ENCODE results near the gene MARVELD1.
"Not testable (repeated sequence)": the region's sequence is repeated elsewhere in the genome, so short reads cannot be mapped to it uniquely, and the experiment has no call there.

MARVELD1 gene

DNA sequence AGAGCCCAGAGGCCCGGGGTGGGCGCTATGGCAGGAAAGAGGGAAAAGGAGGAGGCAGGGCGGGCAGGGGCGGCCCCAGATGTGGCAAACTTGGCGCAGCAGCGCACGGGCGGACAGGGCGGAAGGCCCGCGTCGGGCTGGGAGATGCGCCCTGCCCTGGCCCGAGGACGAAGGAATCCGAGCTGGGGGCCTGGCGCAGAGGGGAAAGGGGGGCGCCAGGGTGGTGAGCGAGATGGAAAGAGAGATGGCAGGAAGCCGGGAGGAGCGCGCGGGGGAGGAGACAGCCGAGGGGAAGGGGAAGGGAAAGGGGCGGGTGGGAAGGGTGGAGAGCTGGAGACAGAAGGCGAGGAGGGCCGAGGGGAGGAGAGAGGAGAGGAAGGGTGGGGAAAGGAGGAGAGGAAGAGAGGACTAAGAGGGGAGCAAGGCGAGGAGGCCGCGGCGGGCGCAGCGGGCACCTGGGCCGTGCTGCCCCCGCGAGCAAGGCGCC, at the start of gene MARVELD1:
TSS of gene MARVELD1 (plus strand) at position 392 of the 487 bp plus-strand sequence. CDS start 147 bp downstream, outside the sequence.
- no peak for DNase-seq (ENCODE audit: low read depth)

GRCh38 chr10:97664282-97664850, 49.2 kb upstream of the MARVELD1 start:
- no peak for DNase-seq (ENCODE audit: low read depth)

DNA sequence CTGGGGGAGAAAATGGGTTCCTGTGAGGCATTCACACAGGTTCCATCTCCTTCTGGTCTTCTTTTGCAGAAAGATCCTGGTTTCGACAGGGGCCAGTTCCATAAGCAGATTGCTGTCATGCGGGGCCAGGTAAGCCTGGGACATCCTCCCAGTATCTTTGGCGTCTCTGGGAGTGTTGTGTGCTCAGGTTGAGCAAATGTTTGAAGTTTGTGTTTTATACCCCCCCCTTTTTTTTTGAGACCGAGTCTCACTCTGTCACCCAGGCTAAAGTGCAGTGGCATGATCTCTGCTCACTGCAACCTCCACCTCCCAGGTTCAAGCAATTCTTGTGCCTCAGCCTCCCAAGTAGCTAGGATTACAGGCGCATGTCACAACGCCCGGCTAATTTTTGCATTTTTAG, 46.5 kb upstream of the MARVELD1 start:
- no peak for DNase-seq (ENCODE audit: low read depth)

GRCh38 chr10:97667463-97667862, 46.1 kb upstream of the MARVELD1 start:
- no peak for DNase-seq (ENCODE audit: low read depth)

- DNase-seq (ENCODE audit: low read depth), result no peak
Measured at GRCh38 chr10:97669571-97669970, 44.0 kb upstream of the MARVELD1 start.

GRCh38 chr10:97673736-97674525, 39.6 kb upstream of the MARVELD1 start:
- no peak for DNase-seq (ENCODE audit: low read depth)

DNA sequence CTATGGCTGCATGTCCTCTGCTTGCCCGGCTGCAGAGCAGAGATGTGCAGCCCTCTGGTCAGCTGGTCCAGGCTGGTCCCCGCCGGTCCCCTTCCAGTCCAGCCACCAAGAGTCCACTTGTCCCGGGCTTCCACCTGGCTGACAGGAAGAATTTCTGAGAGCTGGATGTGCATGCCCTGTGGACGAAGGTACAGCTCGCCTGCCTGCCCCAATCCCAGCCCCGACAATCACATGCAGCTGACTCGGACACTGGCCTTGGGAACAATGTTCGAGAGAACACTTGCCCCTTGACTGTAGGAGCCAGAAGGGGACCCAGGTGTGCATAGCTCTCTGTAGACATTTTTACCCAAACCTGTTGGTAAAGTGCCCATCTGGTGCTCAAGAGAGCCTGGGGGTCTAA, 38.3 kb upstream of the MARVELD1 start:
- no peak for DNase-seq (ENCODE audit: low read depth)

DNA sequence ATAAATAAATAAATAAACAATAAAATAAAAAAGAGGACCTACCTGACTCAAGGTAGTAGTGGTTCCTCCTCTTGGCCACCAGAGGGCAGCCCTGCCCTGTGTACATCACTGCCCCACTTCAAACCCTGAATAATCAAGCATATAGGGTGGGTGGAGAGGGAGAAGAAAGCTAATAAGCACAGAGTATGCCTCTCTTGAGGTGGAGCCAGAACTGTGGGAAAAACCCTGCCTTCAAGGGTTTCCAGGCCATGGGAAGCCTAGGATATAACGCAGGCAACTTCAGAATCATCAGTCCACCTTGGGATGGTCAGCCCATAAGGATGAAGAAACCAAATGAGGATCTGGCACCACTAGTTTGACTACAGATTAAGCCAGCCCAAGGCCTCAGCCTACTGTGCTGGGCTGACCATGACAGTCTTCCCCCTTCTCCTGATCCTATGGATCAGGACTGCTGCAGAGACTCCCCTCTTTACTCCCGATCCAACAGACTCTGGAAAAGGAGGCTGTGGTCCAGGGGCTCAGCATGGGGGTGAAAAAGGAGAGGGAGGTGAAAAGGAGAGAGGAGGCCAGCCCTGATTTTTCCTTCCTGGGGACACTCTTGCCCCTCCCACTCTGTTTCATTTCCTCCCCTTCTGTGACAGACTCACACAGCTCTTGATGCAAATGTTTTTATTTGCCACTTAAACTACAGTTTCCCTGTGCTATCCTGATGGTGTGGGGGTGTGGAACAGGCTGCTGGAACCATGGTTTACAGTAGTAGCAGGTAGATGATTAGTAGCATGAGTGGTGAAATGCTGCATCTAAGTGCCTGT, 36.6 kb upstream of the MARVELD1 start:
- peak; percentile 12 for DNase-seq (ENCODE audit: low read depth)

- no peak for DNase-seq (ENCODE audit: low read depth)
Measured at GRCh38 chr10:97679594-97679993, 33.9 kb upstream of the MARVELD1 start.

DNA sequence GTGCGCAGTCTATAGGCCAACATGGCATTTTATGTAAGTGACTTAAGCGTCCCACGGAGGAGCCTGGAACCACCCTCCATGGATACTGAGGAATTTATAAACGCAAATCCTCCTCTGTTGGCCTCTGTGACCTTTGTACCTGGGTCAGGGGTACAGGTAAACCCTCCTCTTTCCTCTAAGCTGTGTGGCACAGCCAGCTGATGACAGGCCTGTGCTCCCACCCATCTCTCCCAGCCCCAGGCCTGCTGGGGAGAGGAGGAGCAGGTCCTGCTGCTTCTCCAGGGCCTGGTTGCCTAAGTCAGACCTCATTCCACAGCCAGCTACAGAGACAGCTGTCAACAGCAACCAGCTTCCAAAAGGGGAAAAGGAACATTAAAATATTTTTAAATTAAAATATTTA, 31.5 kb upstream of the MARVELD1 start:
- DNase-seq (ENCODE audit: low read depth), result no peak

- DNase-seq (ENCODE audit: low read depth), result no peak
Measured at GRCh38 chr10:97683556-97684367, 29.8 kb upstream of the MARVELD1 start.

DNA sequence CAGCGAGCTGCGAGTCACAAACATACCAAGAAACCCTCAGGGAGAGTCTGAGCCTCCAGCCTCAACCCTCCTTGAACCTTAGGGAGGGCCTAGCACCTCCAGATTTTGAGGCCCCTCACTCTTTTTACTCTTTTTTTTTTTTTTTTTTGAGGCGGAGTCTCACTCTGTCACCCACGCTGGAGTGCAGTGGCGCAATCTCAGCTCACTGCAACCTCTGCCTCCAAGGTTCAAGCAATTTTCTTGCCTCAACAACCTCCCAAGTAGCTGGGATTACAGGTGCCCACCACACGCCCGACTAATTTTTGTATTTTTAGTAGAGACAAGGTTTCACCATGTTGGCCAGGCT, 29.2 kb upstream of the MARVELD1 start:
- not testable (repeated sequence) for DNase-seq (ENCODE audit: low read depth)

GRCh38 chr10:97684866-97685394, 28.6 kb upstream of the MARVELD1 start:
- no peak for DNase-seq (ENCODE audit: low read depth)

GRCh38 chr10:97685395-97685958, 28.1 kb upstream of the MARVELD1 start:
- DNase-seq (ENCODE audit: low read depth), result no peak

DNA sequence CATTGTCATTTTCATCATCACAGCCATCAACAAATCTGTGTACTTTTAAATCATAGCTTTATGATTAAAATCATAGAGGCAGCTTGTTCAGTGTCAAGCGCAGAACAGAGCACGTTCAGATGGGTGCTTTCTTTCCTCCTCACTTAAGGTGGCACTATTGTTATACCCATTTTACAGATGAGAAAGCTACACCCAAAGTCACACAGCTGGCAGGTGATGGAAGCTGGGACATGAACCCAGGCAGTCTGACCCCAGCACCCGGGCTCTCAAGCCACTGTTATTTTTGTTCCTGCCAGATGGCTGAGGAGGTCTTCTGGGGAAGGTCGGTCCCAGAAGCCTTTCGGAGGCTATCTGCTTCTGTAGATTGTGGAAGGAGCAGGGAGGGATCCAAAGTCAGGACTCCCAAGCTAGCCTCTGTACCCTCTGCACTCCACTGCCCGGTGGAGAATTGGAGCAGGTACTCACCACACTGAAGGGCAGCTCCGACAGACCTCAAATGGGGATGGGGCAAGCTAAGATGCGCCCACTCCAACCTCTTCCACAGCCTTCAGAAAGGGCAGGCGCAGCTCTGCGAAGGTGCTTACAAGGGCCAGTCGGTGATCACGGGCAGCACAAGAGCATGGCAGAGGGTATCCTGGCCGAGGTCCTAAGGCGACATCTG, 27.1 kb upstream of the MARVELD1 start:
- no peak for DNase-seq (ENCODE audit: low read depth)

DNA sequence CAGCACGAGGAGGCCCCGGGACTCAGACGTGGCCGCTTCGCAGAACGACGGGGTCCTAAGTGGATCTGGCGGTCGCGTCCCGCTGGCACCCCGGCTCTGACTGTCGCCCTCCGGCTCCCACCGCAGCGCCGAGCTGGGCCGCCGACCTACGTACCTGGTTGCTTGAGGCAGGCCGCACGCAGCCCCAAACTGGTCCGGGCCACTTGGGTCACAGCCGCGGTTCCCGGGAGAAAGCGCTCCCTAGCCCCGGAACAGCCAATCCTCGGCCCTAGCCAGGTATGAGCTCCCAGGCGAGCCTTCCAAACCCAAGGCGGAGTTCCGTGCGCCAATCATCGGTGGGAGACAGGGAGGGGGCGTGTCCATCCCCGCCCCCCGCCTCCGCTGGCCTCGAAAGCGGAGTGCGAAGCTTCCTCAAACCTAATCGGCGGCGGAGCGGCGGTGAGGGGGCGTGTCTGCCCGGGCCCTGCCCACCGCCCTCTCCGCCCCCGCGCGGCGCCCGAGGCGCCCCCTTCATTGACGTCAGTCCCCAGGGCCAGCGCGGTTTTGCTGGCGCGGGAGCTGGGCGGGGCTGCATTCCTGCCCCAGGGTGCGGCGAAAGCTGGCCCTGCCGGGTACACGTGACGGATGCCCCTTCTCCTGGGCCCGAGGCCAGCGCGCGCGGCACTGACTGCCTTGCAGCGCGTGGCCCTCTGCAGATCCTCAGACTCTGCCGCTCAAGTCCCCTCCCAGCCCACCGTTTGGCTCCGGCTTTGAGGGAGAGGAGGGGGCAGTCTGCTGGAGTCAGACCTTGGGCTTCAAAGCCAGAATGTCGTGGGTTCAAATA, 26.4 kb upstream of the MARVELD1 start, which contains the start of gene AVPI1:
TSS of gene AVPI1 (minus strand) at position 280 of the 823 bp plus-strand sequence. CDS start 7,336 bp downstream, outside the sequence.
- DNase-seq (ENCODE audit: low read depth), result peak; percentile 96

DNA sequence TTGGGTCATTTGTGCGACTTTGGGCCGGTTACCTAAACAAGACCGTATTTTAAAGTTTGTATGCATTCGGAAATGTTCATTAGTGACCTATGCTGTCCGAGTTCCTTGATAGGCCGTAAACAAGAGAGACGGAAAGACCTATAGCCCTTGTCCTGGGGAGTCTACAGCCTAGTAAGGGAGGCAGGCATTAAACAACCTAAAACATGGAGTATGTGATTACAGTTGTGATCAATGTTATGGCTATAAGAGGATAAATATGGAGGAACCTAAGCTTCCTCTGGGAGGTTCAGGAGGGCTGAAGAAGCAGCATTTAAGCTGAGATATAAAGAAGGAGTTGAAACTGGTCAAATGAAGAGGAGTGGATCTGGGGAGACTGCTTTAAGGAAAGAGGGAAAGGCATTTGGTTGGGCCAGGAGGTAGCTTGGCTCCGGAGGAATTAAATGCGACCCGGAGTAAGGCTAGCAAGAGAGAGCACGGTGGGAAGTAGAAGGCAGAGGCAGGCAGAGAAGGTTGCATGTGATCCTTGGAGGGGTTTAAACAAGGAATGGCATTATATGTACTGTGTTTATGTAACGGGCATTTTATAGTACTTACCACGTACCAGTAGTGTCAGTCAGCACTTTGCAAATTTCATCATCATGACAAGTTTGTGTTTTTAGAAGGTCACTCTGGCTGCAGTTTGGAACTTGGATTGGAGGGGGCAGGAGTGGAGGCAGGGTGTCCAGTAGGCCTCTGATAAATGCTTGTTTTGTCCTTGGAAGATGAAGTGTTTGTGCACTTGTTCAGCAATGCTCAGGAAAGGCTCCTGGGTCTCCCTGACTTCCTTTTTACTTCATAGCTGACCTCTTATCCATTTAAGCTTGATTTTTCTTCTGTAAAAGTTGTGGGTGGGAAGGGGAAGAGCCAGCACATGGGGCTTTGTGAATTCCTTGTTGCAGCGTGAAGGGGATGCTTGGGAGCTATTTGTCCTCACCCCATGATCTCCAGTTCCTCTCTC, 25.4 kb upstream of the MARVELD1 start:
- no peak for DNase-seq (ENCODE audit: low read depth)

GRCh38 chr10:97689559-97690020, 23.9 kb upstream of the MARVELD1 start:
- no peak for DNase-seq (ENCODE audit: low read depth)
